Brain microvascular endothelial cell (primary cell): ENCODE data around the gene CENPA.
A peak's percentile ranks its signal among the peaks of the same experiment; 100 is the strongest.

ENCODE experiments used
- DNase-seq: peaks from one replicate; pipeline ENCODE4 v3.0.0-alpha.2; 2020
- H3K27ac ChIP-seq: fragments of 250-450 bp; sonication (Bioruptor Pico); 2 replicates; pipeline ENCODE4 v1.5.1; 2020; ENCODE audit warnings: mild to moderate bottlenecking, moderate library complexity
- H3K27me3 ChIP-seq: fragments of 250-450 bp; sonication (Bioruptor Pico); replicated peaks from 2 replicates; pipeline ENCODE4 v1.5.1; 2020; ENCODE audit warnings: mild to moderate bottlenecking
- H3K36me3 ChIP-seq: fragments of 250-450 bp; sonication (Bioruptor Pico); replicated peaks from 2 replicates; pipeline ENCODE4 v1.5.1; 2020; ENCODE audit warnings: mild to moderate bottlenecking
- H3K4me3 ChIP-seq: 2 replicates; pipeline ENCODE4 v1.5.1; 2011; ENCODE audit warnings: low read depth, mild to moderate bottlenecking, control low read depth, low read length, moderate library complexity
- CTCF ChIP-seq: IDR thresholded peaks from 2 replicates; pipeline ENCODE4 v1.5.1; 2011; ENCODE audit warnings: low read depth, mild to moderate bottlenecking, moderate library complexity, low read length, control low read depth, inconsistent platforms; ENCODE audit errors: missing control alignments
- in situ Hi-C: cut with HindIII; loops from 2 replicates; pipeline ENCODE4 v1.10.0; 2017; ENCODE audit warnings: low sequenced_read_pairs, low pct_ligation_motif_present

CENPA gene

GRCh38 chr2:26765475-26766200 lies 20.2 kb upstream of the CENPA start:
- H3K27ac ChIP-seq = no peak overlapping the region
- in situ Hi-C loops = loop anchor here (25.0 kb wide), 1 partner anchor 178 kb away; no protein-coding TSS in a partner anchor
- peak overlapping the region; percentile 94 for H3K4me3 ChIP-seq
- TF ChIP-seq CTCF = no peak
- no peak for DNase-seq
- no peaks in the 10 kb centered on the region for H3K36me3 ChIP-seq
- H3K27me3 ChIP-seq = no peaks in the 10 kb centered on the region

- Histone ChIP-seq H3K27ac (no peak overlapping the region), H3K4me3 (no peak overlapping the region), H3K27me3 (no peaks in the 10 kb centered on the region), H3K36me3 (peaks cover 2% of the 10 kb centered on the region)
- no peak for TF ChIP-seq CTCF
- in situ Hi-C loops = loop anchor here (25.0 kb wide), 1 partner anchor 180 kb away; no protein-coding TSS in a partner anchor
- DNase-seq = no peak
These were observed 18.7 kb upstream of the CENPA start for GRCh38 chr2:26767129-26767528.

- no peak for TF ChIP-seq CTCF
- H3K36me3 ChIP-seq = peaks cover 2% of the 10 kb centered on the region
- no peak overlapping the region for H3K27ac ChIP-seq
- no peaks in the 10 kb centered on the region for H3K27me3 ChIP-seq
- in situ Hi-C loops = loop anchor here (25.0 kb wide), 1 partner anchor 181 kb away; no protein-coding TSS in a partner anchor
- DNase-seq = no peak
- no peak overlapping the region for H3K4me3 ChIP-seq
These were observed 17.9 kb upstream of the CENPA start for GRCh38 chr2:26767894-26768487.

GRCh38 chr2:26768759-26769088 lies 17.1 kb upstream of the CENPA start:
- TF ChIP-seq CTCF = no peak
- H3K36me3 ChIP-seq = peaks cover 4% of the 10 kb centered on the region
- DNase-seq = no peak
- no peaks in the 10 kb centered on the region for H3K27me3 ChIP-seq
- in situ Hi-C loops = loop anchor here (25.0 kb wide), 1 partner anchor 181 kb away; no protein-coding TSS in a partner anchor
- H3K27ac ChIP-seq = no peak overlapping the region
- H3K4me3 ChIP-seq = no peak overlapping the region

- H3K27me3 ChIP-seq = no peaks in the 10 kb centered on the region
- H3K36me3 ChIP-seq = peaks cover 9% of the 10 kb centered on the region
- DNase-seq = peak; percentile 49
- H3K27ac ChIP-seq = peak overlapping the region; percentile 15
- no peak for TF ChIP-seq CTCF
- no peak overlapping the region for H3K4me3 ChIP-seq
- in situ Hi-C loops = loop anchor here (25.0 kb wide), 1 partner anchor 182 kb away; no protein-coding TSS in a partner anchor
These were observed 16.6 kb upstream of the CENPA start for GRCh38 chr2:26769089-26769761.
